Gastroesophageal sphincter (tissue), 4 donors: Measurements from ENCODE around the gene ITGB1BP1. TPM values are rescaled to one million over a fixed set of nuclear protein-coding genes. Genes with fewer than 3 reads are reported as not detected.
"Not testable (repeated sequence)": the region's sequence is repeated elsewhere in the genome, so short reads cannot be mapped to it uniquely, and the experiment has no call there.

Source experiments
- ATAC-seq: fragments of 150-250 bp; one replicate; pipeline ENCODE4 v1.9.1; 2016; ENCODE audit warnings: mild to moderate bottlenecking, moderate library complexity
- H3K27ac ChIP-seq, 4 donors: fragments of 200-600 bp; sonication (generic) in 3 of 4; 1 replicate in 3 of 4; 2 replicates in 1 of 4; pipeline ENCODE4 v1.5.1; 2016 to 2019
- H3K27me3 ChIP-seq: fragments of 200-600 bp; sonication (generic); one replicate; pipeline ENCODE4 v1.5.1; 2019
- H3K36me3 ChIP-seq, 2 donors: fragments of 200-600 bp; sonication (generic); one replicate each; pipeline ENCODE4 v1.5.1; 2019; ENCODE audit warnings: control low read depth in 1 of 2
- H3K4me1 ChIP-seq, 3 donors: fragments of 200-600 bp; sonication (generic); 1 replicate in 2 of 3; 2 replicates in 1 of 3; pipeline ENCODE4 v1.5.1; 2016 to 2019; ENCODE audit warnings: control low read depth in 2 of 3
- H3K4me3 ChIP-seq, 2 donors: fragments of 200-600 bp; sonication (generic); one replicate each; pipeline ENCODE4 v1.5.1; 2019; ENCODE audit warnings: mild to moderate bottlenecking in 1 of 2, moderate library complexity in 1 of 2
- H3K9me3 ChIP-seq, 3 donors: fragments of 200-600 bp; sonication (generic); one replicate each; pipeline ENCODE4 v1.5.1; 2017 to 2019; ENCODE audit warnings: control low read depth in 2 of 3
- EP300 ChIP-seq: sonication (generic); formaldehyde crosslinking; IDR thresholded peaks from one replicate; pipeline ENCODE4 v1.6.1; 2017; ENCODE audit warnings: antibody characterized with exemption, mild to moderate bottlenecking
- POLR2A ChIP-seq, 2 donors: fragments of 450-650 bp; IDR thresholded peaks; one replicate each; pipeline ENCODE4 v1.6.1; 2017; ENCODE audit warnings: antibody characterized with exemption in 2 of 2, mild to moderate bottlenecking in 2 of 2, moderate library complexity in 1 of 2
- POLR2AphosphoS5 ChIP-seq: sonication (generic); formaldehyde crosslinking; IDR thresholded peaks from one replicate; pipeline ENCODE4 v1.6.1; 2017; ENCODE audit warnings: antibody characterized with exemption
- WGBS, 2 donors: methylation state at CpG; one replicate each; pipeline ENCODE4 v1.1.5; 2018; ENCODE audit warnings: low coverage in 1 of 2; 5-methylcytosine and 5-hydroxymethylcytosine counted together
- total RNA-seq, 4 donors: library from RNA; depleted of rRNA; stranded (reverse); fragments of >200 nt; gene quantifications; one replicate each; pipeline ENCODE4 v1.1.0, GENCODE V29; 2016
- TF ChIP-seq, protein P1 (sequence below), 4 experiments: fragments of 200-600 bp in 2 of 4; fragments of 450-650 bp in 2 of 4; sonication (generic) in 1 of 4; IDR thresholded peaks; one replicate each; pipeline ENCODE4 v1.5.1; 2017 to 2019; ENCODE audit warnings: antibody characterized with exemption in 4 of 4, mild to moderate bottlenecking in 2 of 4, moderate library complexity in 2 of 4

Gene ITGB1BP1
- total RNA-seq, 4 donors from 2014 or later, result 52.8 to 80.4 (median 69.6) TPM

DNA sequence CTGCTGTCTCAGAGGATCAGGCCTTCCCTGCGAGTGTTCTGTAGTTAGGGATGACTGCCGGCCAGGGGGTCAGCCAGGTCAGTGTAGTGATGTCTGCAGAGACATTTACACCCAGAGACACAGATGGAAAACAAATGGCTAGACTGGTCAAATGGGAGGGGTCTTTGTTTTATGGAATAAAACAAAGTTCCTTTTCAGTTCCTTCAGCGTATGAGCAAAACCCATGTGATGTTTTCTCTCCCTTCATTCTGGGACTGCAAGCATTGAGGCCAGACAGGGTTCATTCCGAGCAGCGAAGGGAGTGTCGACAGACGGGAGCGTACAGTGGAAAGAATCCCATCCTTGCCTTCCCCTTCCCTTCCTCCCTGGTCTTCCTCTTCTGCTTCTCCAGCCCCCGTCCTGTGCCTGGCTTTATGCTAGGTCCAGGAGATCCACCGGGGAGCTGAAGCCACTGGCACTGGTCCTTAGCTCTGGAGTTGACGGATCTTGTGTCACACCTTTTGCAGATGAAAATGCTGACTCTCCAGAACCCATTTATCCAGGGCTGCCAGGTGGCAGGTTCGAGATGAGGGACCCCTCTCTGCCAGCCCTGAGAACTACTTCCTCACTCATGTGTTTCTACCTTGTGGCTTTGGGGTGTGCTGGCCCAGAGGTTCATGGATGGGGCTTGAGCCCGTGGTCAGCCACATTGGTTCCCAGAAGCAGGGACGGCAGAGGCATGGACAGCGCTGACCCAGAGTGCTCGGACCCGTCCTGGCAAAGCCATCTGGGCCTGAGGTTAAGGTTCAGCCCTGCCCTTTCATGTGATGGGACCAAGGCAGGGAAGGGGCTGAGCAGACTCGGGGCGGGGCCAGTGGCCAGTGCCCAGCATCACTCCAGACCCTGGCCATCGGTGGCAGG, 24.2 kb downstream of the ITGB1BP1 start:
- 38 to 48% methylated on average over 6 to 9 of the region's 20 CpGs for WGBS, 2 donors
- peaks cover 0 to 59% of the 10 kb centered on the region in 2 donors for H3K36me3 ChIP-seq
- H3K9me3 ChIP-seq, result no peaks in the 10 kb centered on the region
- peak overlapping the region in 3 of 4 donors; percentile 61 to 68 (median 66) for H3K27ac ChIP-seq
- H3K27me3 ChIP-seq, result no peaks in the 10 kb centered on the region
- H3K4me1 ChIP-seq, result peaks cover 3 to 36% (median 8%) of the 10 kb centered on the region in 3 donors
- H3K4me3 ChIP-seq, result no peak overlapping the region
- peak; percentile 88 for ATAC-seq
- TF ChIP-seq, protein P1, sequence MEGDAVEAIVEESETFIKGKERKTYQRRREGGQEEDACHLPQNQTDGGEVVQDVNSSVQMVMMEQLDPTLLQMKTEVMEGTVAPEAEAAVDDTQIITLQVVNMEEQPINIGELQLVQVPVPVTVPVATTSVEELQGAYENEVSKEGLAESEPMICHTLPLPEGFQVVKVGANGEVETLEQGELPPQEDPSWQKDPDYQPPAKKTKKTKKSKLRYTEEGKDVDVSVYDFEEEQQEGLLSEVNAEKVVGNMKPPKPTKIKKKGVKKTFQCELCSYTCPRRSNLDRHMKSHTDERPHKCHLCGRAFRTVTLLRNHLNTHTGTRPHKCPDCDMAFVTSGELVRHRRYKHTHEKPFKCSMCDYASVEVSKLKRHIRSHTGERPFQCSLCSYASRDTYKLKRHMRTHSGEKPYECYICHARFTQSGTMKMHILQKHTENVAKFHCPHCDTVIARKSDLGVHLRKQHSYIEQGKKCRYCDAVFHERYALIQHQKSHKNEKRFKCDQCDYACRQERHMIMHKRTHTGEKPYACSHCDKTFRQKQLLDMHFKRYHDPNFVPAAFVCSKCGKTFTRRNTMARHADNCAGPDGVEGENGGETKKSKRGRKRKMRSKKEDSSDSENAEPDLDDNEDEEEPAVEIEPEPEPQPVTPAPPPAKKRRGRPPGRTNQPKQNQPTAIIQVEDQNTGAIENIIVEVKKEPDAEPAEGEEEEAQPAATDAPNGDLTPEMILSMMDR (IDR thresholded peaks at IDR 0.05), result no peak
- TF ChIP-seq EP300 (no peak), POLR2AphosphoS5 (peak; percentile 26), POLR2A (IDR thresholded peaks at IDR 0.05) (no peak)

DNA sequence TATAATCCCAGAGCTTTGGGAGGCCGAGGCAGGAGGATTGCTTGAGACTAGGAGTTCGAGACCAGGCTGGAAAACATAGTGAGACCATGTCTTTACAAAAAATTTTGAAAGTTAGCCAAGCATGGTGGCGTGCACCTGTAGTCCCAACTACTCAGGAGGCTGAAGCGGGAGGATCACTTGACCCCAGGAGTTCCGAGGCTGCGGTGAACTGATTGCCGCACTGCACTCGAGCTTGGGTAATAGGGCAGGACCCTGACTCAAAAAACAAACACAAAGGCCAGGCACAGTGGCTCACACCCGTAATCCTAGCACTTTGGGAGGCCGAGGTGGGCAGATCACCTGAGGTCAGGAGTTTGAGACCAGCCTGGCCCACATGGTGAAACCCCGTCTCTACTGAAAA, 25.1 kb downstream of the ITGB1BP1 start:
- H3K27me3 ChIP-seq, H3K4me3 ChIP-seq, H3K9me3 ChIP-seq, ATAC-seq: not testable (repeated sequence)
- Histone ChIP-seq H3K36me3 (peaks cover 0 to 67% of the 10 kb centered on the region in 2 donors), H3K27ac (peak overlapping the region in 3 of 4 donors; percentile 51 to 68 (median 61)), H3K4me1 (peaks cover 0 to 30% (median 6%) of the 10 kb centered on the region in 3 donors)
- 100% methylated on average over 5 of the region's 11 CpGs; no CpG with 5 or more reads in 1 of the 2 donors for WGBS, 2 donors

DNA sequence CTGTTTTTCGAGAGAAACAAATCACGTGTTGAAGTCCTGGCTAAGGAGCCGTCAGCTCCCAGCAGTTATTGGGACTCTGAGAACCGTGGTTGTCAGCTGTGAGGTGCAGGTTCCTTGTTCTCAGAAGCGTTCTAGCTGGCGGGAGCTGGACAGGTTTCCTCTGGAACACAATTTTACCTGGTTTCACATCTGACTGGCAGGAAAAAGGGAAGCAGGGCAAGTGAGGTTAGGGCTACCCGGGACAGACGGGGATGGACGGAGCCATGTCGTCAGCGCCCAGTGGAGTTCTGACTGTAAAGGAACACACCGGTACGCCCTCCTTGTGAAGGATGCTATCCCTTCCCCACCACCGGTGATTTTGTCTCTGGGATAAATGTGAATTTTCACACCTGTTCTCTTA, 26.1 kb downstream of the ITGB1BP1 start:
- no peak overlapping the region for H3K4me3 ChIP-seq
- H3K4me1 ChIP-seq, result peaks cover 0 to 33% (median 6%) of the 10 kb centered on the region in 3 donors
- TF ChIP-seq, protein P1 (IDR thresholded peaks at IDR 0.05), result no peak
- TF ChIP-seq POLR2A (IDR thresholded peaks at IDR 0.05), result no peak
- no peak for TF ChIP-seq EP300
- no peak for TF ChIP-seq POLR2AphosphoS5
- WGBS, 2 donors, result 84 to 92% methylated on average over 6 to 13 of the region's 14 CpGs
- no peak for ATAC-seq
- no peak overlapping the region for H3K27ac ChIP-seq
- no peaks in the 10 kb centered on the region for H3K27me3 ChIP-seq
- no peaks in the 10 kb centered on the region for H3K9me3 ChIP-seq
- peaks cover 0 to 62% of the 10 kb centered on the region in 2 donors for H3K36me3 ChIP-seq

DNA sequence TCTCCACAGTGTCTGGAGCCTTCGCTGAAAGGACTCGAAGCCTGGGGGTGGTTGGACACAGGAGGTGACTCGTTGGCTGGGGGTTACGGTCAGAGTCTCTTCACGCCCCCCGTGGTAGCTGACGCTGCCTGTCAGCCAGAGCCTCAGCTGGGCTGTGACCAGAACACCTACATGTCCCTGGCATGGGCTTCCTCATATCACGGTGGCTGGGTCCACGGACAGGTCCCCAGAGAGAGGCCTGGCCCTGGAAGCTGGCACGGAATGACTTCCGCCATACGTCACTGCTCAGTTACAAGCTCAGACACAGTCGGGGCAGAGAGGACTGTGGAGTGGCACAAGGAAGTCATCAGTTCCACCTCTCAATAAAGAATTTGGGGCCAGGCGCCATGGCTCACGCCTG, 28.5 kb downstream of the ITGB1BP1 start:
- ATAC-seq, result no peak
- Histone ChIP-seq H3K9me3 (no peaks in the 10 kb centered on the region), H3K4me3 (no peak overlapping the region), H3K36me3 (peaks cover 0 to 64% of the 10 kb centered on the region in 2 donors), H3K27ac (no peak overlapping the region), H3K27me3 (no peaks in the 10 kb centered on the region), H3K4me1 (peaks cover 0 to 37% (median 6%) of the 10 kb centered on the region in 3 donors)
- TF ChIP-seq POLR2A (IDR thresholded peaks at IDR 0.05) (no peak), EP300 (no peak), POLR2AphosphoS5 (no peak)
- TF ChIP-seq, protein P1 (IDR thresholded peaks at IDR 0.05), result no peak
- WGBS, 2 donors, result 91% methylated on average over 12 of the region's 15 CpGs; no CpG with 5 or more reads in 1 of the 2 donors

GRCh38 chr2:9392898-9393765, 30.2 kb downstream of the ITGB1BP1 start:
- peaks cover 0 to 22% (median 3%) of the 10 kb centered on the region in 3 donors for H3K4me1 ChIP-seq
- peak overlapping the region in 3 of 4 donors; percentile 59 to 69 (median 63) for H3K27ac ChIP-seq
- TF ChIP-seq, protein P1 (IDR thresholded peaks at IDR 0.05), result no peak
- TF ChIP-seq EP300, result no peak
- no peak for TF ChIP-seq POLR2A (IDR thresholded peaks at IDR 0.05)
- TF ChIP-seq POLR2AphosphoS5, result no peak
- H3K36me3 ChIP-seq, result peaks cover 0 to 81% of the 10 kb centered on the region in 2 donors
- H3K27me3 ChIP-seq, result no peaks in the 10 kb centered on the region
- ATAC-seq, result peak; percentile 47
- no peaks in the 10 kb centered on the region for H3K9me3 ChIP-seq
- no peak overlapping the region for H3K4me3 ChIP-seq
- 46 to 70% methylated on average over 2 to 11 of the region's 28 CpGs for WGBS, 2 donors
